ENCODE results near the gene CRABP2.
A peak's percentile ranks its signal among the peaks of the same experiment; 100 is the strongest.

The CRABP2 gene

DNA sequence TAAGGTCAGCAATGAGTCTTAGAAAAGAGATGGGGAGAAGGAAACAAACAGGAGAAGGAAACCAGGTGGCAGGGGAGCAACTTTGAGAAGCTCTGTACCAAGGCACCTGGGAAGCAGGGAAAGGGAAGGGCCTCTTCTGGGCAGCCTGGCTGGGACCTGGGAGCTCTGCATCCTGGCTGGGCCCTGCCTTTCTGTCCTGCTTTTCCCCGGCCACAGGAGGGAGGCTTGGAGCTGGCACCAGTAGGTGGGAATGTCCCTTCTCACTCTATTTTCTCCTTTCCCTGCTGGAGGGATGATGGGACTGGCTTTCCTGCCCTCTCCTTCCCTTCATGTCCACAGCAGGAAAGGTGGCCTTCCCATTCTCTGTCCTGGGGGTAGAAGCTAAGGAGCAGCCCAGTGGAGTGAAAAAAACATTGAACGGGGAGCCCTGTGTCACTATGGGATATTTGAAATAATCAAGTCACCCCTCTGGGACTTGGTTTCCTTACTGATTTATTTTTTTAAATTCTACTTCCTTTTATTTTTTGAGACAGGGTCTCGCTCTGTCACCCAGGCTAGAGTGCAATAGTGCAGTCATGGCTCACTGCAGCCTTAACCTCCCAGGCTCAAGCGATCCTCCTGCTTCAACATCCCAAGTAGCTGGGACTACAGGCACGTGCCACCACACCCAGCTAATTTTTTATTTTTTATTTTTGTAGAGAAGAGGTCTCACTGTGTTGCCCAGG, 23.1 kb downstream of the CRABP2 start:
- H3K4me1 ChIP-seq (ENCODE audit: insufficient read depth, low read length): peaks cover 5% of the 10 kb centered on the region; the same call in 1 of the 2 replicates
- no peak overlapping the region for H3K4me3 ChIP-seq (ENCODE audit: low read length)
- H3K36me3 ChIP-seq (ENCODE audit: insufficient read depth, low read depth, low read length): no peaks in the 10 kb centered on the region
- peaks cover 7% of the 10 kb centered on the region; the same call in 1 of the 2 replicates for H3K27me3 ChIP-seq (ENCODE audit: insufficient read depth, low read length)
- H3K9ac ChIP-seq (ENCODE audit: low read depth, low read length): no peak overlapping the region
- no peak overlapping the region for H3K27ac ChIP-seq (ENCODE audit: low read length)
- no peaks in the 10 kb centered on the region for H3K9me3 ChIP-seq (ENCODE audit: insufficient read depth, low read depth, low read length)

DNA sequence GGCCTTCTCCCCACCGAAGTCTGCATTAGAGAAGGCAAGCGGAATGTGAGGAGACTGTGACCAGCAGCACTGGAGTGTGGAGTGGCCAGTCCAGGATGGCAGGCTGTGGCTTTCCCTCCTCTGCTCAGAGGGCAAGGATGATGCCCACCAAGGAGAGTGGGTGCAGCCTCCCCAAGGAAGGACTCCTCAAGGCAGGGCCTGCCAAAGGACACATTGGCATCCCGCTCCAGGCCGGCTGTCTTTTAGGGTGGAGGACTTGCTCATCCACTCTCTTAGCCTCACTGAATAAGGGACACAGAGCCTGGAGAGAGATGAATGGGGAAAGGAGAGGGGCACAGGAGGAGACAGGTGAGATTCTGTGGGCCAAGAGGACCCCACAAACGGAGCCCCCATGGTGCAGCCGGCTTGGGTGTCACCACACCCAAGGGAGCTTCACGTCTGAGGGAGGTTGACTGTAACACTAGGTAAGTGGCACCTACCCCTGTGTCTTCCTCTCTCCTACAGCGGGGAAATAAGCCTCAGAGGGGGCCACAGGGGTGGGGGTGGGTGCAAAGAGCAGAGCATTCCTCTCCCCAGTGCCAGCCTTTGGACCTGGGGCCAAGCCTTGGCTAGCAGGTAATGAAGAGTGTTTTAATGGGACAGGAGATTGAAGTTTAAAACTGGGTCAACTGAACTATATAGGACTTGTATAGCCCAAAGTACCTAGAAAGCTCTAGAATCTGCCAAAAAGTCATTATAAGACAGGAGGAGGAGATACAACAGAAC, 24.0 kb downstream of the CRABP2 start:
- Histone ChIP-seq H3K4me1 (ENCODE audit: insufficient read depth, low read length) (peaks cover 5% of the 10 kb centered on the region; the same call in 1 of the 2 replicates), H3K27me3 (ENCODE audit: insufficient read depth, low read length) (peaks cover 13% of the 10 kb centered on the region; the same call in 1 of the 2 replicates), H3K9me3 (ENCODE audit: insufficient read depth, low read depth, low read length) (no peaks in the 10 kb centered on the region), H3K27ac (ENCODE audit: low read length) (no peak overlapping the region), H3K9ac (ENCODE audit: low read depth, low read length) (no peak overlapping the region), H3K4me3 (ENCODE audit: low read length) (no peak overlapping the region), H3K36me3 (ENCODE audit: insufficient read depth, low read depth, low read length) (no peaks in the 10 kb centered on the region)

DNA sequence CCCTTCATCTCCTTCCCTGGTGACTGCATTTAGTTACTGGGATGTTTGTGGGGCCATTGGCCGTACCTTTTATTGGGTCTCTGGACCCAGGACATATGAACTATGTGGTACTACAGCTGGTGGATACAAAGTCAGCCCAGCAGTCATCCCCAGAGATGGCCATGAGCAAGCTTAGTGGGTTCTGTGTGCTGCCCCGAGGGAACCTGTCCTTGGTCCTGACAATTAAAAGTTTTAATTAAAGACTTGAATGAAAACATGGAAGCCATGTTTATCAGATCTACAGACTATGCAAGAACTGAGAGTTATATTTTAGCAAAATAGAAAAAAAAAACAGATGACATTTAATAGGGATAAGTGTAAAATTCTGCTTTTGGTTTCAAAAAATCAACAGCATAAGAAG, 25.3 kb downstream of the CRABP2 start:
- Histone ChIP-seq H3K9me3 (ENCODE audit: insufficient read depth, low read depth, low read length) (no peaks in the 10 kb centered on the region), H3K4me1 (ENCODE audit: insufficient read depth, low read length) (peaks cover 9% of the 10 kb centered on the region), H3K27me3 (ENCODE audit: insufficient read depth, low read length) (peaks cover 26% of the 10 kb centered on the region), H3K4me3 (ENCODE audit: low read length) (no peak overlapping the region), H3K9ac (ENCODE audit: low read depth, low read length) (no peak overlapping the region), H3K27ac (ENCODE audit: low read length) (no peak overlapping the region), H3K36me3 (ENCODE audit: insufficient read depth, low read depth, low read length) (peaks cover 2% of the 10 kb centered on the region)

DNA sequence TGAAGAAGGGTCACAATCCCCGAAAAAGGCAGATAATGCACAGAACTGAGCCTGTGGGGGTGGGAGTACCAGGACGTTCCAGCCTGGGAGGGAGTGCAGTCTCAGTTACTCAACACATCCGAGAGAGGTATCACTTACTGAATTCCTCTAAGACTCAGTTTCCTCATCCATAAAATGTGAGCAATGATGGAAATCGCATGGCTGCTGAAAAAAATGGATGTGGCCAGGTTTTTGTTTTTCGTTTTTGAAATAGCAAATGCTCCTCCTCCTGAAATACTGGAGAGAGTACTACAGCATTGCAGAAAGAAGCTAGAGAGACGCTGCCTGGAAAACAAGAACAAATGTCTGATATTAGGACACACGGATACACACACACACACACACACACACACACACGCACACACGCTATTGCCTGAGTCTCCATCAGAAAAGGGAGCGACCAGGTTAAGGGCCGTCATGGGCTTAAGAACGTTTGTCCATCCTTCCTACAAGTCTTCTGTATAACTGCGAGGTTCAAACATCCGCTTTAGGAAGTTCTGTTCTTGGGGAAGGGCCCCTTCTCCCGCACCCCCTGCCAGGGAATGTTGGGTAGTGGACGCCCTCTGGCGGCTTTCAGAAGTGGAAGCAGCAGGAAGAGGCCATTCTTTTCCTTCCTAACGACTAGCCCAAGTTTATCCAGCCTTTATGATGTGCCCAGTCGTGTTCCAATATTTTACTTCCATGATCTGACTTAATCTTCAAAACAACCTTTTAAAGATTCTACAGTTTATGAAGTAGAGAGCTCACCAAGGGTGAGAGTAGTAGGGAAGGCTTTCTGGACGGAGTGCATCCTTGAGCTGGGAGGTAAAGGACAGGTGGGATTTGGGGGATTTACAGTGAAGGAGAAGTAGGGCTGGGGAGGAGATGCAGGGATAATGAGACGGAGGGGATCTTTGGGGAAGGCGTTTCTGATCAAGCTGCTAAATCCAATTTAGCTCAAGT, 27.5 kb downstream of the CRABP2 start:
- Histone ChIP-seq H3K4me1 (ENCODE audit: insufficient read depth, low read length) (peaks cover 28% of the 10 kb centered on the region), H3K27ac (ENCODE audit: low read length) (no peak overlapping the region), H3K9me3 (ENCODE audit: insufficient read depth, low read depth, low read length) (no peaks in the 10 kb centered on the region), H3K4me3 (ENCODE audit: low read length) (peak overlapping the region; percentile 84), H3K36me3 (ENCODE audit: insufficient read depth, low read depth, low read length) (peaks cover 19% of the 10 kb centered on the region), H3K27me3 (ENCODE audit: insufficient read depth, low read length) (peaks cover 29% of the 10 kb centered on the region), H3K9ac (ENCODE audit: low read depth, low read length) (peak overlapping the region; percentile 90; the same call in 1 of the 2 replicates)

DNA sequence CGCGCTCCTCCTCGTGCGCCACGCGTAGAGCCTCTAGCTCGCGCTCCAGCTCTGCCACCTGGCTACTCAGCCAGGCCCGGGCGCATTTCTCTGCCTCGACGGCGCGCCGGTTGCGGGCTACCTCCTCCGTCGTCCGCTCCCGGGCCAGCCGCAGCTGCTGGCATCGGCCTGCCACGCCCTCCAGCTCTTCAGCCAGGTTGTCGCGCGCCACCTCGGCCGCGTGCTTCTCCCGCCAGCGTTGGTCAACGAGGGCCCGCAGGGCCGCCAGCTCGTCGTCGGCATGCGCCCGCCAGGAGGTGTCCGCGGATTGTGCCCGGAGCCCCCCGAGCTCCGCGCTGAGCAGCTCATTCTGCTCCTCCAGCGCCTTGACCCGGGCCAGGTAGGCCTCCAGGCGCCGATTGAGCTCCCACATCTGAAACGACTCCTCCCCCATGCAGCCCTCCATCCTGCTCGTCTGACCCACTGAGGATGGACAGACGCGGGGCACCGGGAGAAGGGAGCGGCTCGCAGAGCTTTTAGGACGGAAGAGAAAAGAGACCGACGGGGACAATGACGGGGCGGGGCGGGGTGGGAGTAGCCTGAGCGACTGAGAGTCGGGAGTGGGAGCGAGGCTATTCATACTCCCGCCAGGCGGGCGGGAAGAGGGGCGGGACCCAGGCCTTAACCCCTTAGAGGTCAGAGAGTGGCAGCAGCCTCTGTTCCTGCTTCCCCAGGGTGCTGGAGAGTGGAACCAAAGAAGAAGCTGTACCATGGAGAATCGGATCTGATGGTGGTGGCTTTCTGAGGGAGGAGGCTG, 28.4 kb downstream of the CRABP2 start, which contains the start of gene NES:
NES (minus strand) TSS at position 588 of the 796 bp plus-strand sequence; CDS start at position 445, 143 bp downstream.
- Histone ChIP-seq H3K9ac (ENCODE audit: low read depth, low read length) (peak within 1 kb of the TSS; percentile 90), H3K4me1 (ENCODE audit: insufficient read depth, low read length) (peaks cover 31% of the 10 kb centered on the region), H3K27ac (ENCODE audit: low read length) (peak within 1 kb of the TSS; percentile 37), H3K36me3 (ENCODE audit: insufficient read depth, low read depth, low read length) (peaks cover 28% of the 10 kb centered on the region), H3K9me3 (ENCODE audit: insufficient read depth, low read depth, low read length) (no peaks in the 10 kb centered on the region), H3K4me3 (ENCODE audit: low read length) (peak within 1 kb of the TSS; percentile 84), H3K27me3 (ENCODE audit: insufficient read depth, low read length) (peaks cover 29% of the 10 kb centered on the region)

DNA sequence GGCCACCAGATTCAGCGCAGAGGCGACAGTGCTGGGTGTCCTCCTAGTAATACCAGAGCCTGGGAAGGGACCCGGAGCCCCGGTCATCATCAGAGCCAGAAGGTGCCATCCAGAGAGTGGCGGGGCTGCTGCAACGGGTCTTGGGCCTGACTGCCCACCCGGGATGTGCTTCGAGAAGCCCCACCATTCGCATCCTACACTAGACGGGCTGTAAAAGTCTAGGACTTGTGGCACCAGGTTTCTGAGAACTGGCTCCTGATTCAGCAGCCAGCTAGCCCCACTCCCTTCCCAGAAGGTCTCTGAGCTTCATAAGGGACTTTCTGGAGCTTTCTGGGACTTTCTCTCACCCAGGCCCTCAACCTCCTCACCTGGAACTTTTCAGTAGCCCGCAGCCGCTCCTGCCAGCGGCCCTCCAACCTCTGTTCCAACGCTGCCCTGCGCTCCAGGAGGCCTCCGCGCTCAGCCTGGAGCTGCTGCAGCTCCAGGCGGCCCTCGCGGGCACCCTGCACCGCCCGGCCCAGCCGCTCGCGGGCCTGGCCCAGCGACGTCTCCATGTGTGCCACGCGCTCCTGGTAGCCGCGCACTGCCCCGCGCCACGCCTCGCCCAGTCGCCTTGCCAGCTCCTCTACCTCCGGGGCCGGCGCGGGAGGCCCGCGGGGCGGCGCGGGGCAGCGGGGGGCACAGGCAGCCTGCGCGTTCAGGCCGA, 29.1 kb downstream of the CRABP2 start:
- peaks cover 29% of the 10 kb centered on the region for H3K27me3 ChIP-seq (ENCODE audit: insufficient read depth, low read length)
- H3K4me3 ChIP-seq (ENCODE audit: low read length): peak overlapping the region; percentile 84
- H3K9me3 ChIP-seq (ENCODE audit: insufficient read depth, low read depth, low read length): no peaks in the 10 kb centered on the region
- H3K27ac ChIP-seq (ENCODE audit: low read length): no peak overlapping the region
- peak overlapping the region; percentile 90 for H3K9ac ChIP-seq (ENCODE audit: low read depth, low read length)
- peaks cover 31% of the 10 kb centered on the region for H3K4me1 ChIP-seq (ENCODE audit: insufficient read depth, low read length)
- peaks cover 35% of the 10 kb centered on the region for H3K36me3 ChIP-seq (ENCODE audit: insufficient read depth, low read depth, low read length)

DNA sequence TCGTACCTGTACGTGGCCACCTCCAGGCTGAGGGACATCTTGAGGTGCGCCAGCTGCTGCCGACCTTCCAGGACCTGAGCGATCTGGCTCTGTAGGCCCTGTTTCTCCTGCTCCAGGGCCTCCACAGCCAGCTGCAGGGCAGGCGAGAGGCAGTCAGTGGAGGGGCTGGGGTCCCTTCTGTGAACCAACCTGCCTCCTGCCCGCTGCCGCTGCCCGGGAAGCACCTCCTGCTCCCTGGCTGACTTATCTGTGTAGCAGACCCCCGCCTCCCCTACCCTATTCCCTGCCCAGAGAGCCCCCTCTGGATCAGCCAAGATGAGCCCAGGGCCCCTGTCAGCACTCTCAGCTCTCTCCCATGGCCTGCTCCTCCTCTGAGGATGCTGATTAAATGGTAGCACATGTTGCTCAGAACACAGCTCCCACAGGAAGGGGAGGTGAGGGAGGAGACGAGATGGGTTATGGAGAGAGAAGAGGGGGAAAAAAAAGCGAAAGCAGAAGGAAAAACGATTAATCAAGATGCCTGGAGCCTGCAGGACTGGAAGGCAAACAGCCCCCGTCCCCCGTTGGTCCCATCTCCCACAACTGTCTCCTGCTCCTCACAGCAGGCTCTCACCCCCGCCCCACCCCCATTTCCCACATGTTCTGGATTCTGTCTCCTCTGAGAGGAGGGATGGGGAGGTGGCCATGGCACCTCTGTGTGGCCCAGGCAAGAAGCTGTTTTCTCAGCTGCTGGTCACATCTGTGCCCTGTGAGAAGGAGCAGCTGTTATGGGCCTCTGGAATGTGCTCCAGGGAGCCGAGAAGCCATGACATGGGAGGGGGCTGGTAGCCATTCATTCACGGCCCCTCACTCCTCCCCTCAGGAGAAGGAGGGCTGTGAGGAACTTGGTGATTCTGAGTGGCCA, 29.9 kb downstream of the CRABP2 start:
- no peak overlapping the region for H3K27ac ChIP-seq (ENCODE audit: low read length)
- H3K4me1 ChIP-seq (ENCODE audit: insufficient read depth, low read length): peaks cover 31% of the 10 kb centered on the region
- peaks cover 39% of the 10 kb centered on the region for H3K36me3 ChIP-seq (ENCODE audit: insufficient read depth, low read depth, low read length)
- no peaks in the 10 kb centered on the region for H3K9me3 ChIP-seq (ENCODE audit: insufficient read depth, low read depth, low read length)
- H3K27me3 ChIP-seq (ENCODE audit: insufficient read depth, low read length): peaks cover 29% of the 10 kb centered on the region
- H3K4me3 ChIP-seq (ENCODE audit: low read length): peak overlapping the region; percentile 84
- H3K9ac ChIP-seq (ENCODE audit: low read depth, low read length): peak overlapping the region; percentile 90; the same call in 1 of the 2 replicates

DNA sequence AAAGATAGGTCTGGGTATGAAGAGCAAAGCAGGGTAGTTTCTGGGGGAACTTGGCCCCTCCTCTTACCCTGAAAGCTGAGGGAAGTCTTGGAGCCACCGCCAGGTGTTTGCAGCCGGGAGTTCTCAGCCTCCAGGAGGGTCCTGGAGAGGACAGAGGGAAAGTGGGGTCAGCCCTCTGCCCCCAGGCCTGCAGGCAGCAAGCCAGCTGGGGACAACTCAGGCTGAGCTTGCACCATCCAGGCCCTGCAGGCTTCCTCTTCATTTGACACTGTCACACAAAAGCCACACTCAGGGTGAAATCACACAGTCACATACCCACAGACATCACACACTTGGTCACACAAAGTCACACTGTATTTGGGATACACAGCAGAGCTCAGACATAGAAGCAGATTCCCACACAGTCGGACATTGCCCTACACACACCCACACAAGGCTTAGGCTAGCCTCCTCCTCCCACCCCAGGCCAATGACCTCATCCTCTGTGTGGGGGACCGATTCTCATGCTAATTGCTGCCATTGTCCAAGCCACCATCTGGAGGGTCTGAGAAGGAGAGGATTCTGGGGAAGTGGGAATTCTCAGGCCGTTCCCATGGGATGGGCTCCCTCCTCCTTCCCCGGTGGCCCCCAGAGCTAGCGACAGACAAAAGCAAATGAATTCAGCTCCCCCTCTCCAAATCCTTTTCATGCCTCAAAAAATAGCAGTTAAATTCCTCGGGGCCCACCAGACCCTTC, 31.8 kb downstream of the CRABP2 start:
- Histone ChIP-seq H3K27ac (ENCODE audit: low read length) (peak overlapping the region; percentile 90), H3K4me1 (ENCODE audit: insufficient read depth, low read length) (peaks cover 41% of the 10 kb centered on the region), H3K9ac (ENCODE audit: low read depth, low read length) (peak overlapping the region; percentile 90; the same call in 1 of the 2 replicates)

DNA sequence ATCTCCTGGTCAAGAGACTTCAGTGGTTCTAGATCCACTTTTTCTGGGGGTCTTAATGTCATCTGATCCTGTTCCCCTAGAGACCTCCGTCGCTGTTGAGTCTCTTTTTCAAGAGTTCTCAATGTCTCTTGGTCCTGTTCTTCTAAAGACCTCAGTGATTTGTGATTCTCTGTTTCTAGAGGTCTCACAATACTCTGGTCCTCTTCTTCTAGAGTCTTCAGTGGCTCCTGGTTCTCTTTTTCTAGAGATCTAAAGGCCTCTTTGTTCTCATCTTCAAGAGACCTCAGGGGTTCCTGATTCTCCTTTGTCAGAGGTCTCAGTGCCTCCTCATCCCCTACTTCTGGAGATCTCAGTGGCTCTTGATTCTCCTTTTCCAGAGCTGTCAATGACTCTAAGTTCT, 33.6 kb downstream of the CRABP2 start:
- Histone ChIP-seq H3K4me1 (ENCODE audit: insufficient read depth, low read length) (peaks cover 48% of the 10 kb centered on the region), H3K27me3 (ENCODE audit: insufficient read depth, low read length) (peaks cover 20% of the 10 kb centered on the region), H3K4me3 (ENCODE audit: low read length) (no peak overlapping the region), H3K27ac (ENCODE audit: low read length) (no peak overlapping the region), H3K36me3 (ENCODE audit: insufficient read depth, low read depth, low read length) (peaks cover 39% of the 10 kb centered on the region), H3K9me3 (ENCODE audit: insufficient read depth, low read depth, low read length) (no peaks in the 10 kb centered on the region), H3K9ac (ENCODE audit: low read depth, low read length) (no peak overlapping the region)

More for the DNA sequence above, 31.8 kb downstream of the CRABP2 start:
- Histone ChIP-seq H3K9me3 (ENCODE audit: insufficient read depth, low read depth, low read length) (no peaks in the 10 kb centered on the region), H3K4me3 (ENCODE audit: low read length) (peak overlapping the region; percentile 84), H3K36me3 (ENCODE audit: insufficient read depth, low read depth, low read length) (peaks cover 39% of the 10 kb centered on the region), H3K27me3 (ENCODE audit: insufficient read depth, low read length) (peaks cover 25% of the 10 kb centered on the region)
